ENCODE data around the gene TEX12. TPM values are rescaled to one million over a fixed set of nuclear protein-coding genes. Genes with fewer than 3 reads are reported as not detected.
A peak's percentile ranks its signal among the peaks of the same experiment; 100 is the strongest.
"Not testable (repeated sequence)": the region's sequence is repeated elsewhere in the genome, so short reads cannot be mapped to it uniquely, and the experiment has no call there.

The TEX12 gene
- total RNA-seq, 1 experiment from 2014 or later = 0.48 TPM

DNA sequence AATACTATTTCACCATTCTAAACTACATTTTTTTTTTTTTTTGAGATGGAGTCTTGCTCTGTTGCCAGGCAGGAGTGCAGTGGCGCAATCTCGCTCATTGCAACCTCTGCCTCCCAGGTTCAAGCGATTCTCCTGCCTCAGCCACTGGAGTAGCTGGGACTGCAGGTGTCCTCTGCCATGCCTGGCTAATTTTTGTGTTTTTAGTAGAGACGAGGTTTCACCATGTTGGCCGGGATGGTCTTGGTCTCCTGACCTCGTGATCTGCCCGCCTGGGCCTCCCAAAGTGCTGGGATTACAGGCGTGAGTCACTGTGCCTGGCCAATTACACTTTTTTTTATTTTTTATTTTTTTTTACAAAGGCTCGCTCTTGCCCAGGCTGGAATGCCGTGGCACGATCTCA, 27.9 kb downstream of the TEX12 start:
- DNase-seq (ENCODE audit: low read depth, low spot score); in situ Hi-C loops (cut with HindIII; ENCODE audit: low pct_unique_long_range_greater_than_20kb, low sequenced_read_pairs): not testable (repeated sequence)

DNA sequence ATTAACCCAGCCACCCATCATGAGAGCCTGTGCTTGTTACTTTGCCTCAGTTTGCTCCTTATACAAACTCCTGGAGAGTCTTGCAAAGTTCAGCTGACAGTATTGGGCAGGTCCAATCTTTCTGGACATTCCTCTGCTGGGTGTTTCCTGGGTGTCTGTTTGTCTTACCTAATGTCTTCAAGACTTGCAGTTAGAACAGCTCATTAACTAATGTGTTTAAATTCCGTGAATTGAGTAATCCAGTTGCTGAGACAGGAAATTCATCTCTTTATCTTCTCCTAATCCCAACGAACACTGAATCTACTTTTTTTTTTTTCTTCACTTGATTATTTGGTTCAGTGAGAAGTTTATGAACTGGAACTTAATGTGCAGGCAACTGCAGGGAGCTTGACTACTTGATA, 28.8 kb downstream of the TEX12 start:
- DNase-seq (ENCODE audit: low read depth, low spot score) = no peak
- in situ Hi-C loops (cut with HindIII; ENCODE audit: low pct_unique_long_range_greater_than_20kb, low sequenced_read_pairs) = no loop called here

DNA sequence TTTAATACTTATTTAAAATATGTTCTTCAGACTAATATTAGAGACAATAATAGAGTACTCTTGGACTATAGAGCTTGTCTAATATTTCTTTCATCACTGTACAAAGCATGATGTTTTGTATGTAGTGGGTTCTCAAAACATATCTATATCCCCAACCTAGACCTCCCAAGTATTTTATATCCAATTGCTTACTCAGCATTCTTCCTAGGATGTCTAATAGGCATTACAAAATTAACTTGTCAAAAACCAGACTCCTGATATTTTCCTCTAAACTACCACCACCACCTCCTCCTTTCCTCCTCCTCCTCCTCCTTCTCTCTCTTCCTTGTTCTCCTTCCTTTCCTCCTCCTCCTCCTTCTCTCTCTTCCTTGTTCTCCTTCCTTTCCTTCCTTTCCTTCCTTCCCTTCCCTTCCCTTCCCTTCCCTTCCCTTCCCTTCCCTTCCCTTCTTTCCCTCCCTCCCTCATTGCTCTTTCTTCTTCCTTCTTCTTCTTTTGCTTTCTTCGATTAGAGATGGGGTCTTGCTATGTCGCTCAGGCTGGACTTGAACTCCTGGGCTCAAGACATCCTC, 29.4 kb downstream of the TEX12 start:
- in situ Hi-C loops (cut with HindIII; ENCODE audit: low pct_unique_long_range_greater_than_20kb, low sequenced_read_pairs) = no loop called here
- DNase-seq (ENCODE audit: low read depth, low spot score) = no peak

DNA sequence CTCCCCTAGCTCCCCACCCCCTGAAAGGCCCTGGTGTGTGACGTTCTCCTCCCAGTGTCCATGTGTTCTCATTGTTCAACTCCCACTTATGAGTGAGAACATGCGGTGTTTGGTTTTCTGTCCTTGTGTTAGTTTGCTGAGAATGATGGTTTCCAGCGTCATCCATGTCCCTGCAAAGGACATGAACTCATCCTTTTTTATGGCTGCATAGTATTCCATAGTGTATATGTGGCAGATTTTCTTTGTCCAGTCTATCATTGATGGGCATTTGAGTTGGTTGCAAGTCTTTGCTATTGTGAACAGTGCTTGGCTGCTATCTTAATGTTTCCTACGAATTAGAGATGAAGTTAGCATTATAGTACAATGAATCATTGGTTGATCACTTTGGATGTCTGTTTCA, 31.9 kb downstream of the TEX12 start:
- in situ Hi-C loops (cut with HindIII; ENCODE audit: low pct_unique_long_range_greater_than_20kb, low sequenced_read_pairs); DNase-seq (ENCODE audit: low read depth, low spot score): not testable (repeated sequence)

DNA sequence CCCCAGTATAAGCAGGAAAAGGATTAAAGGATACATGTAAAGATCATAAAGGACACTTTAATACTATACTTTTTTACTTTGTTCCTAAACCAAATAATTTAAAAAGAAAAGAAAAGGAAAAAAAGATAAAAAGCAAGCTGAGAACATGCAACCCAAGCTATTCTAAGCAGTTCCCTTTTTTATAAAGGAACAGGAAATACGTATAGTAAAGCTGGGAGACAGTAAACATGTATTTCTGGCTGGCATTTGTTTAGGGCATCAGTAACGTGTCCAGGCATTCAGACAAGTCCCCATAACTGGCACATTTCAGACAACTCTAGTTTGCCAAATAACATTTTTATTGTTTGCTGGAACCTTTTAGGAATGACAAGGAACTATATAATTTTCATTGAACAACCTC, 33.1 kb downstream of the TEX12 start:
- in situ Hi-C loops (cut with HindIII; ENCODE audit: low pct_unique_long_range_greater_than_20kb, low sequenced_read_pairs) = no loop called here
- no peak for DNase-seq (ENCODE audit: low read depth, low spot score)

DNA sequence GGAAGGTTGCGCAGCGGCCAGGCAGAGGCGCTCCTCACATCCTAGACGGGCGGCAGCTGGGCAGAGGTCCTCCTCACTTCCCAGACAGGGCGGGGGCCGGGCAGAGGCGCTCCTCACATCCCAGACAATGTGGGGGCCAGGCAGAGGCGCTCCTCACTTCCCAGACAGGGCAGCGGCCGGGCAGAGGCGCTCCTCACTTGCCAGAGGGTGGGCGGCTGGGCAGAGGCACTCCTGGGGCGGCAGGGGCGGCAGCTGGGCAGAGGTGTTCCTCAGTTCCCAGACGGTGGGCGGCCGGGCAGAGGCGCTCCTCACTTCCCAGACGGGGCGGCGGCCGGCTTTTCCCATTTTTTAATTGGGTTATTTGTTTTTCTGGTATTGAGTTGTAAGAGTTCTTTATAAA, 38.9 kb downstream of the TEX12 start:
- in situ Hi-C loops (cut with HindIII; ENCODE audit: low pct_unique_long_range_greater_than_20kb, low sequenced_read_pairs) = no loop called here
- DNase-seq (ENCODE audit: low read depth, low spot score) = no peak

DNA sequence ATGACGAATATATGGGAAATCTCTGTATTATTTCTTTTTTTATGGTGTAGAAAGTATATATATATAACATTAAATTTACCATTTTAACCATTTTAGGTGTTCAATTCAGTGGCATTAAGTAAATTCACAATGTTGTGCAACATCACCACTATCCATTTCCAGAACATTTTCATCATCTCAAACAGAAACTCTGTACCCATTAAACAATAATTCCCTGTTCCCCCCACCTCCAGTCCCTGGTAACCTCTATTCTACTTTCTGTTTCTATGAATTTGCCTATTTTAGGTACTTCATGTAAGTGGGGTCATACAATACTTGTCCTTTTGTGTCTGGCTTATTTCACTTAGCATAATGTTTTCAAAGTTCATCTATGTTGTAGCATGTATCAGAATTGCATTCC, 43.7 kb downstream of the TEX12 start:
- in situ Hi-C loops (cut with HindIII; ENCODE audit: low pct_unique_long_range_greater_than_20kb, low sequenced_read_pairs) = no loop called here

DNA sequence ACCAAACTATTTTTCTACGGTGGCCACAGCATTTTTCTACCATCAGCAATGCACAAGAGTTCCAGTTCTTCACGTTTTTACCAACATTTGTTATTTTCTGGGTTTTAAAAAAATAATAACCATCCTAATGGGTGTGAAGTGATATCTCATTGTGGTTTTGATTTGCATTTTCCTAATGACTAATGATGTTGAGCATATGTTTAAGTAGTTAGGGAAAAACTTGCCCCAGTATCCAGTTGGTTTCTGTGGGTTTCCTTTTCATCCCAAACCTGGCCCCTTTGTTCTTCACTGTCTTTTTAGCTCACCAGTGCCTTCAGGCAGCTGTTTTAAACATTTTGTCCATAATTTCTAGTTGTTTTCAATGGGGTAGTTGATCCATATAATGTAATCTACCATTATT, 44.4 kb downstream of the TEX12 start:
- in situ Hi-C loops (cut with HindIII; ENCODE audit: low pct_unique_long_range_greater_than_20kb, low sequenced_read_pairs) = no loop called here
- no peak for DNase-seq (ENCODE audit: low read depth, low spot score)

More for the DNA sequence above, 43.7 kb downstream of the TEX12 start:
- no peak for DNase-seq (ENCODE audit: low read depth, low spot score)

DNA sequence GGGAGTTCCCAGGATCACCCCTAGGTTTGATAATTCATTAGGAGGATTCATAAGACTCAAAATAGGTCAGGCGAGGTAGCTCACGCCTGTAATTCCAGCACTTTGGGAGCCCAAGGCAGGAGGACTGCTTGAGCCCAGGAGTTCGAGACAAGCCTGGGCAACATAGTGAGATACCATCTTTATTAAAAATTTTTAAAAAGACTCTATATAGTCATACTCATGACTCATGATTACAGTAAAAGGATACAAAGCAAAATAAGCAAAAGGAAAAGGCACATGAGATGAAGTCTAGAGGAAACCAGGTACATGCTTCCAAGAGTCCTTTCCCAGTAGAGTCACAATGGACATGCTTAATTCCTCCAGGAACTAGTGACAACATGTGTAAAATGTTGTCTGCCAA, 45.1 kb downstream of the TEX12 start:
- in situ Hi-C loops (cut with HindIII; ENCODE audit: low pct_unique_long_range_greater_than_20kb, low sequenced_read_pairs) = no loop called here

DNA sequence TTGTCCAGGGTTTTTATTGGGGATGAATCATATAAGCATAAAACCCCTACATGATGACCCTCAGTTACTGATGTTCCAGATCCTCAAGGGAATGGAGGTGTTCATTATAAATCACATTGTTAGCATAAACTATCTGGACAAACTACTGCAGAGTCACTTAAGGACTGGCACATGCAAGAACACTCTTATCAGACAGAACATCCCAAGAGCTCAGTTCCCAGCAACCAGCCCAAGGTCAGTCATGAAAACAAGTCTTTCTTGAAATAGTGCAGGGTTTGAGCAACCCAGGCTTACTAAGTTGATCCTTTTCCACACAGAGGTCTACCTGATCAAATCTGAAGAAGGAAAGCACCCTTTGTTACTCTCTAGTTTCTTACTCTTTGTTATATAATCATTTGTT, 45.5 kb downstream of the TEX12 start:
- DNase-seq (ENCODE audit: low read depth, low spot score) = no peak
- in situ Hi-C loops (cut with HindIII; ENCODE audit: low pct_unique_long_range_greater_than_20kb, low sequenced_read_pairs) = no loop called here

More for the DNA sequence above, 45.1 kb downstream of the TEX12 start:
- DNase-seq (ENCODE audit: low read depth, low spot score) = no peak

DNA sequence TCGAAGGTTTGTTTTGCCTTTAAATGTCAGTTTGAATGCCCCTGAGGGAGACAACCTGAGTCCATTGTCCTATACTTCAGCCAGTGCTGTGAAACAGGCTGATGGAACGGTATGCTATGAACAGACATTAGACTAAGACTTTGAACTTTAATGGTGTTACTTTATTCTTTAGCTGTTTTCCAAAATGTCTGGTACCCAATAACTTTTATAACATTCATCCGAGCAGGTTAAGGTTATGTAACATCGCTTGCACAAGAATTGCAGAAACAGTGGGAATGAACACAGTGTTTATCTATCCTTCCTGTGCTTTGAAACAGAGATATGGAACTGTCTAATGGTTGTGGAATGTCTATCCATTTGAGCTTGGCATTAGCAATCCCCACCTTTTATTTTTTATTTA, 46.6 kb downstream of the TEX12 start:
- in situ Hi-C loops (cut with HindIII; ENCODE audit: low pct_unique_long_range_greater_than_20kb, low sequenced_read_pairs) = no loop called here
- no peak for DNase-seq (ENCODE audit: low read depth, low spot score)

DNA sequence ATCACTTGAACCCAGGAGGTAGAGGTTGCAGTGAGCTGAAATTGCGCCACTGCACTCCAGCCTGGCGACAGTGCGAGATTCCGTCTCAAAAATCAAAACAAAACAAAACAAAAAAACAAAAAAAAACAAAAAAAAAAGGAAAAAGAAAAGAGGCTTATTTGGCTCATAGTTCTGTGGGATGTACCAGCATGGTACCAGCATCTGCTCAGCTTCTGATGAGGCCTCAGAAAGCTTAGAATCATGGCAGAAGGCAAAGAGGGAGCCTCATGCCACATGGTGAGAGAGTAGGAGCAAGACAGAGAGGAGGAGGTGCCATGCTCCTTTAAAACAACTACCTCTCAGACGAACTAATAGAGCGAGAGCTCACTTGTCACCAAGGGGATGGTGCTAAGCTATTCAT, 48.4 kb downstream of the TEX12 start:
- in situ Hi-C loops (cut with HindIII; ENCODE audit: low pct_unique_long_range_greater_than_20kb, low sequenced_read_pairs) = no loop called here
- DNase-seq (ENCODE audit: low read depth, low spot score) = no peak

DNA sequence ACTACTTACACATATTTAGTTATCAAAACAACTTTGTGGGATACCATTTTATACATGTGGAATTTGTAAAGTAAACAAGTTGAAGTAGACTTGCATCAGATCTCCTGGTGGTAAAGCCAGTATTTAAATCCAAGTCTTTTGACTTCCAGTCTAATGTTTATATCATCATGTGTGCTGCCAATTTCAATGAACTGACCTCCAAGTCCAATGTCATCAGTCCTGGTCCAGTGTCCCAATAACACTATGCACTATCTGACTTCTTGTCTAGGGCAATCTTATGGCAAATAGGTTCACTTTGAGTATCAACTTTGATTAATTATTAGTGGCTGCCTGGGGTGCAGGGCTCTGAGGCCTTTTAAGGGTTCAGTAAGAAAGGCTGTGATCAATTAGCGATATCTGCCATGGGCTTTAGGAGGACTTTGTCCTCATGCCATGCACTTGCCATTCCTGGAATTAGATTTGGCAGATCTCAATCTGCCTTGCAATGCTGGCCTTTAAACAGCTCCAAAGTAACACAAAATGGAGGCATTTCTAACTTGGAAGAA, 49.5 kb downstream of the TEX12 start:
- DNase-seq (ENCODE audit: low read depth, low spot score) = no peak

DNA sequence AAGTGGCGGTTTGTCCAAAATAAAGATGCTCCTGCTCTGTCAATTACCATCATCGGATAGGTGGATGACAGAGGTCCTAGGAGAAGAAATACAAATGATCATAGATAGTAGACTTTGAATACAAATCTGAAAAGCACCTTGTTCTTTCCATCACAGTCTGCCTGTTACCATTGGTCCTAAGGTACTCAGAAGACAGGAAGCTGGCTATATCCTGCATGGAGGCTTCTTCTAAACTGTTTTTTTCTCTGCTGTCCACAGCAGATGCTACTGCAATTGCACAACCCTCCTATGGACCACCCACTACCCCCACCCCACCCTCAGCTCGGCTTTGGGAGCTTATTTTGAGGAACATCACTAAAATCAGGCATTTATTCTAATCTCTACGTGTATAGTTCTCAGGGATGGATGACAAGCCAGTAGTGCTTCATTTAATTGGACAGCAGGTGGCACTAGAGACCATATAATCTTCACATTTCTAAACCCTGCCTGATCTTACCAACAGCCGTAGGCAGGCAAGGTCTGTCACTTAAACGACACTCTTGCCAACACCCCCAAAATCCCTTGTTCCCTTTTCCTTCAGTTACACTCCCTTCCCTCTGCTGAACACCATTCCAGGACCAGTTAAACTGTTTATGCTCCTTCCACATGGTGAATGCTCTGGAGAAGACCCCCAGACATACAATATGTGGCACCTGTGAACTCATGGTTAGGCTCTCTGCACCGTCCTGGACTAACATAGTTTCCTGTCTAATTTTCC, 52.5 kb downstream of the TEX12 start:
- in situ Hi-C loops (cut with HindIII; ENCODE audit: low pct_unique_long_range_greater_than_20kb, low sequenced_read_pairs) = no loop called here
- DNase-seq (ENCODE audit: low read depth, low spot score) = peak; percentile 72

More for the DNA sequence above, 49.5 kb downstream of the TEX12 start:
- in situ Hi-C loops (cut with HindIII; ENCODE audit: low pct_unique_long_range_greater_than_20kb, low sequenced_read_pairs) = no loop called here

DNA sequence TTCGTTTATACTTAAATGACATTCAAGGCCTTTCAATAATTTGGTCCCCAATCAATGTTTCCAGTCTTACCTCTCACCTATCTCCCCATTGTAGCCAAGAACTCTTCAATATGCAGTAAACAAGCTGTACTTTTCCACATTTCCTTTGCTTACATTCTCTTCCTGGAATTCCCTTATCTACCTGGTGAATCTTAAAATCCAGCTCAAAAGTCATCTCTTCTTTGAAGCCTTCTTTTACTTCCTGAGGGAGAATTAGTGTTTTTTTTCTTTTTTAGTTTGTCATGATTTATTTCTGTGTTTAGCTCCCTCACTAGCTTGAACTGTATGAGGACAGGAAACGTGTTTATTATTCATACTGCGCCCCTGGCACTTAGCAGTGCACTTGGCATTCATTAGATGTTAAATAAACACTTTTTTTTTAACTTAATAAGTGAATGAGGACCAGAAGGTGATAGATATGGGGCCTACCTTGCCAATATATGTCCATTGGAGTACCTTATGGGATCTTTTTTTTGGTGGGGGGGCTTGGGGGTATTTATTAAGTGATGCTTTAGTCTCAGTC, 54.2 kb downstream of the TEX12 start:
- in situ Hi-C loops (cut with HindIII; ENCODE audit: low pct_unique_long_range_greater_than_20kb, low sequenced_read_pairs) = no loop called here
- DNase-seq (ENCODE audit: low read depth, low spot score) = no peak

Measured in SK-MEL-5 (cell line).